Spleen (tissue), 7 donors: ENCODE measurements around the gene KCNQ5.

Source experiments
- POLR2A ChIP-seq, 3 donors: fragments of 450-650 bp; IDR thresholded peaks; one replicate each; pipeline ENCODE4 v1.5.1; 2017; ENCODE audit warnings: antibody characterized with exemption in 3 of 3, mild to moderate bottlenecking in 1 of 3
- POLR2AphosphoS5 ChIP-seq, 3 donors: sonication (generic); formaldehyde crosslinking; IDR thresholded peaks; one replicate each; pipeline ENCODE4 v1.5.1; 2017; ENCODE audit warnings: antibody characterized with exemption in 3 of 3
- TF ChIP-seq, protein P1 (sequence below), 11 experiments: fragments of 200-600 bp in 7 of 11; fragments of 450-650 bp in 4 of 11; sonication (generic) in 4 of 11; IDR thresholded peaks in 8 of 11; conservative IDR thresholded peaks in 3 of 11; 1 replicate in 7 of 11; 2 replicates in 4 of 11; pipeline versions ENCODE4 v1.4.0 to v1.8.0; 2016 to 2021; ENCODE audit warnings: antibody characterized with exemption in 11 of 11, inconsistent platforms in 4 of 11, mild to moderate bottlenecking in 1 of 11
- donor health status: DM: no; HTN: no; CAD: no; lungs with moderate emphysema.
- donor health status: DM: no; HTN: no; CAD: no.
- donor health status: DM: no; HTN: no; CAD: no.

DNA sequence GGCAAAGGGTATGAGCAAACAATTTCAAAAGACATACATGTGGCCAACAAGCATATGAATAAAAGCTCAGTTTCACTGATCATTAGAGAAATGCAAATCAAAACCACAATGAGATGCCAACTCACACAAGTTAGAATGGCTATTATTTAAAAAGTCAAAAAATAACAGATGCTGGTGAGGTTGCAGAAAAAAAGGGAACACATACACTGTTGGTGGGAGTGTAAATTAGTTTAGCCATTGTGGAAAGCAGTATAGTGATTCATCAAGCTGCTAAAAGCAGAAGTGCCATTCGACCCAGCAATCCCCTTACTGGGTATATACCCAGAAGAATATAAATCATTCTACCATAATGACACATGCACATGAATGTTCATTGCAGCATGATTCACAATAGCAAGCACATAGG, 610.1 kb downstream of the KCNQ5 start:
- TF ChIP-seq, protein P1, sequence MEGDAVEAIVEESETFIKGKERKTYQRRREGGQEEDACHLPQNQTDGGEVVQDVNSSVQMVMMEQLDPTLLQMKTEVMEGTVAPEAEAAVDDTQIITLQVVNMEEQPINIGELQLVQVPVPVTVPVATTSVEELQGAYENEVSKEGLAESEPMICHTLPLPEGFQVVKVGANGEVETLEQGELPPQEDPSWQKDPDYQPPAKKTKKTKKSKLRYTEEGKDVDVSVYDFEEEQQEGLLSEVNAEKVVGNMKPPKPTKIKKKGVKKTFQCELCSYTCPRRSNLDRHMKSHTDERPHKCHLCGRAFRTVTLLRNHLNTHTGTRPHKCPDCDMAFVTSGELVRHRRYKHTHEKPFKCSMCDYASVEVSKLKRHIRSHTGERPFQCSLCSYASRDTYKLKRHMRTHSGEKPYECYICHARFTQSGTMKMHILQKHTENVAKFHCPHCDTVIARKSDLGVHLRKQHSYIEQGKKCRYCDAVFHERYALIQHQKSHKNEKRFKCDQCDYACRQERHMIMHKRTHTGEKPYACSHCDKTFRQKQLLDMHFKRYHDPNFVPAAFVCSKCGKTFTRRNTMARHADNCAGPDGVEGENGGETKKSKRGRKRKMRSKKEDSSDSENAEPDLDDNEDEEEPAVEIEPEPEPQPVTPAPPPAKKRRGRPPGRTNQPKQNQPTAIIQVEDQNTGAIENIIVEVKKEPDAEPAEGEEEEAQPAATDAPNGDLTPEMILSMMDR (IDR thresholded peaks at IDR 0.05 in 8 of 11, conservative IDR thresholded peaks at IDR 0.05 in 3 of 11): no peak
- no peak for TF ChIP-seq POLR2A (IDR thresholded peaks at IDR 0.05)
- no peak for TF ChIP-seq POLR2AphosphoS5 (IDR thresholded peaks at IDR 0.05)
